Caco-2 (cell line): Measurements from ENCODE around the gene DOCK9. TPM values are rescaled to one million over a fixed set of nuclear protein-coding genes. Genes with fewer than 3 reads are reported as not detected.

Source experiments
- BruUV-seq: library from RNA; stranded (reverse); fragments of 400-500 nt; replicated peaks from 2 replicates; lab custom pipeline; 2021; lab: Mats Ljungman, UMichigan
- CTCF ChIA-PET: fragments of 300-600 bp; sonication (Branson Sonifier 250); formaldehyde crosslinking; loops from one replicate; lab custom pipeline; 2022; ENCODE audit warnings: antibody characterized with exemption; lab: Charles Lee
- POLR2A ChIA-PET: fragments of 300-600 bp; sonication (Branson Sonifier 250); formaldehyde crosslinking; loops from one replicate; lab custom pipeline; 2022; ENCODE audit warnings: antibody characterized with exemption; lab: Charles Lee
- DNase-seq, 2 experiments: peaks; one replicate each; pipeline versions ENCODE4 v3.0.0 to v3.0.0-alpha.2; 2020 to 2022
- H3K27me3 ChIP-seq: replicated peaks from 2 replicates; pipeline ENCODE4 v1.6.0; 2011; ENCODE audit warnings: low read length; ENCODE audit not compliant: control insufficient read depth, insufficient read depth
- H3K36me3 ChIP-seq: 2 replicates; pipeline ENCODE4 v1.5.1; 2011; ENCODE audit warnings: low read length; ENCODE audit not compliant: control insufficient read depth, insufficient read depth
- H3K4me1 ChIP-seq: fragments of 250-450 bp; sonication (Bioruptor Pico); 2 replicates; pipeline ENCODE4 v1.5.1; 2020; ENCODE audit warnings: mild to moderate bottlenecking
- H3K4me3 ChIP-seq: 2 replicates; pipeline ENCODE4 v1.5.1; 2011; ENCODE audit warnings: low read depth, mild to moderate bottlenecking, control low read depth, low read length
- H3K9me3 ChIP-seq: fragments of 250-450 bp; sonication (Bioruptor Pico); 2 replicates; pipeline ENCODE4 v1.5.1; 2020; ENCODE audit warnings: mild to moderate bottlenecking, moderate library complexity
- H3K27ac Mint-ChIP-seq: one replicate; pipeline ENCODE4 v1.8.0; 2022; ENCODE audit warnings: mixed read lengths; ENCODE audit not compliant: unreplicated experiment
- H3K27me3 Mint-ChIP-seq: one replicate; pipeline ENCODE4 v1.8.0; 2022; ENCODE audit warnings: mixed read lengths; ENCODE audit not compliant: insufficient read depth, unreplicated experiment
- H3K36me3 Mint-ChIP-seq: one replicate; pipeline ENCODE4 v1.8.0; 2022; ENCODE audit warnings: mild to moderate bottlenecking, mixed read lengths; ENCODE audit not compliant: insufficient read depth, unreplicated experiment
- H3K4me1 Mint-ChIP-seq: one replicate; pipeline ENCODE4 v1.8.0; 2022; ENCODE audit warnings: low read depth, mixed read lengths; ENCODE audit not compliant: unreplicated experiment
- H3K4me3 Mint-ChIP-seq: one replicate; pipeline ENCODE4 v1.8.0; 2022; ENCODE audit warnings: mild to moderate bottlenecking, moderate library complexity, mixed read lengths; ENCODE audit not compliant: unreplicated experiment
- H3K9me3 Mint-ChIP-seq: one replicate; pipeline ENCODE4 v1.8.0; 2022; ENCODE audit warnings: mixed read lengths; ENCODE audit not compliant: unreplicated experiment
- intact Hi-C: fragments of 100-400 bp; cut with micrococcal nuclease; formaldehyde crosslinking; loops from one replicate; pipeline ENCODE4 v1.10.0; 2022; ENCODE audit not compliant: unreplicated experiment
- total RNA-seq: library from RNA; stranded (reverse); gene quantifications from 2 replicates; pipeline ENCODE4 v1.2.3, GENCODE V29; 2022
- TF ChIP-seq, protein P1 (sequence below), 2 experiments: fragments of 200-600 bp in 1 of 2; IDR thresholded peaks; 1 replicate in 1 of 2; 2 replicates in 1 of 2; pipeline versions ENCODE4 v1.5.1 to v1.8.0; 2011 to 2022; ENCODE audit warnings: antibody characterized with exemption in 1 of 2, control low read depth in 1 of 2, inconsistent platforms in 1 of 2, low read depth in 1 of 2, low read length in 1 of 2, mild to moderate bottlenecking in 1 of 2, moderate library complexity in 1 of 2; ENCODE audit not compliant: insufficient read depth in 1 of 2, severe bottlenecking in 1 of 2, unreplicated experiment in 1 of 2

DOCK9 gene
- total RNA-seq, 1 experiment from 2014 or later, result 260 TPM

- Mint-ChIP-seq H3K4me1 (peaks cover 41% of the 10 kb centered on the region), H3K27ac (no peak overlapping the region), H3K27me3 (no peaks in the 10 kb centered on the region), H3K36me3 (peaks cover 60% of the 10 kb centered on the region), H3K4me3 (no peak overlapping the region), H3K9me3 (no peaks in the 10 kb centered on the region)
- intact Hi-C loops, result no loop called here
- no peaks in the 10 kb centered on the region for H3K27me3 ChIP-seq
- H3K4me1 ChIP-seq, result peaks cover 22% of the 10 kb centered on the region
- BruUV-seq, result no TSS peak
- no peaks in the 10 kb centered on the region for H3K9me3 ChIP-seq
- H3K36me3 ChIP-seq, result no peaks in the 10 kb centered on the region
- H3K4me3 ChIP-seq, result no peak overlapping the region
- TF ChIP-seq, protein P1, sequence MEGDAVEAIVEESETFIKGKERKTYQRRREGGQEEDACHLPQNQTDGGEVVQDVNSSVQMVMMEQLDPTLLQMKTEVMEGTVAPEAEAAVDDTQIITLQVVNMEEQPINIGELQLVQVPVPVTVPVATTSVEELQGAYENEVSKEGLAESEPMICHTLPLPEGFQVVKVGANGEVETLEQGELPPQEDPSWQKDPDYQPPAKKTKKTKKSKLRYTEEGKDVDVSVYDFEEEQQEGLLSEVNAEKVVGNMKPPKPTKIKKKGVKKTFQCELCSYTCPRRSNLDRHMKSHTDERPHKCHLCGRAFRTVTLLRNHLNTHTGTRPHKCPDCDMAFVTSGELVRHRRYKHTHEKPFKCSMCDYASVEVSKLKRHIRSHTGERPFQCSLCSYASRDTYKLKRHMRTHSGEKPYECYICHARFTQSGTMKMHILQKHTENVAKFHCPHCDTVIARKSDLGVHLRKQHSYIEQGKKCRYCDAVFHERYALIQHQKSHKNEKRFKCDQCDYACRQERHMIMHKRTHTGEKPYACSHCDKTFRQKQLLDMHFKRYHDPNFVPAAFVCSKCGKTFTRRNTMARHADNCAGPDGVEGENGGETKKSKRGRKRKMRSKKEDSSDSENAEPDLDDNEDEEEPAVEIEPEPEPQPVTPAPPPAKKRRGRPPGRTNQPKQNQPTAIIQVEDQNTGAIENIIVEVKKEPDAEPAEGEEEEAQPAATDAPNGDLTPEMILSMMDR (IDR thresholded peaks at IDR 0.05; ENCODE audit: insufficient read depth in 1 of 2, low read depth in 1 of 2, low read length in 1 of 2, severe bottlenecking in 1 of 2, unreplicated experiment in 1 of 2), result no peak
- DNase-seq, result no peak
- ChIA-PET CTCF (no interaction called here), POLR2A (interaction anchor here (1.0 kb wide), 1 partner anchor 9 kb away, joined by 3 read pairs; no protein-coding TSS in a partner anchor)
Measured at GRCh38 chr13:98967491-98967890, 10.4 kb downstream of the DOCK9 start.

DNA sequence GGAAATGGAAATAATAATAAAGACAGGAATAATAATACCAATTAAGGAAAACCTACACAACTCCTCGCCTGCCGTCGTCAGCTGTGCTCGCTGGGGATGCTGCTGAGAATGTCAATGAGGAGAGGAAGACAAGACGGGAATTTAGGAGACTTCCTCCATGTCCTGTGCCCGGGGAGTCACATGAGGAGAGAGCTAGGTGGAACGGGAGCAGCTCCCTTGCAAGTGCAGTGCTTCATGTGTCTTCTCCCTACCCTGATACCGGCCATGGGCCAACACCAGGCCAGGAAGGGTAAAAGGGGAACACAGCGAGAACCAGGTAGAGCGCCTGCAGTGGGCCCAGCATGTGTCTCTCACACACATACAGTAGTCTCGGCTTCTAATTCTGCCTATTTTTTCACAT lies 11.8 kb downstream of the DOCK9 start:
- H3K4me3 Mint-ChIP-seq, result no peak overlapping the region
- intact Hi-C loops, result no loop called here
- H3K9me3 Mint-ChIP-seq, result no peaks in the 10 kb centered on the region
- no peak for DNase-seq
- H3K36me3 Mint-ChIP-seq, result peaks cover 73% of the 10 kb centered on the region
- H3K4me3 ChIP-seq, result no peak overlapping the region
- TF ChIP-seq, protein P1 (IDR thresholded peaks at IDR 0.05; ENCODE audit: insufficient read depth in 1 of 2, low read depth in 1 of 2, low read length in 1 of 2, severe bottlenecking in 1 of 2, unreplicated experiment in 1 of 2), result no peak
- peak overlapping the region; percentile 73 for H3K27ac Mint-ChIP-seq
- peaks cover 23% of the 10 kb centered on the region for H3K4me1 ChIP-seq
- H3K27me3 Mint-ChIP-seq, result no peaks in the 10 kb centered on the region
- no peaks in the 10 kb centered on the region for H3K9me3 ChIP-seq
- POLR2A ChIA-PET, result interaction anchor here (0.5 kb wide), 1 partner anchor 47 kb away, joined by 3 read pairs; no protein-coding TSS in a partner anchor
- CTCF ChIA-PET, result no interaction called here
- H3K4me1 Mint-ChIP-seq, result peaks cover 36% of the 10 kb centered on the region
- no TSS peak for BruUV-seq
- no peaks in the 10 kb centered on the region for H3K36me3 ChIP-seq
- no peaks in the 10 kb centered on the region for H3K27me3 ChIP-seq

DNA sequence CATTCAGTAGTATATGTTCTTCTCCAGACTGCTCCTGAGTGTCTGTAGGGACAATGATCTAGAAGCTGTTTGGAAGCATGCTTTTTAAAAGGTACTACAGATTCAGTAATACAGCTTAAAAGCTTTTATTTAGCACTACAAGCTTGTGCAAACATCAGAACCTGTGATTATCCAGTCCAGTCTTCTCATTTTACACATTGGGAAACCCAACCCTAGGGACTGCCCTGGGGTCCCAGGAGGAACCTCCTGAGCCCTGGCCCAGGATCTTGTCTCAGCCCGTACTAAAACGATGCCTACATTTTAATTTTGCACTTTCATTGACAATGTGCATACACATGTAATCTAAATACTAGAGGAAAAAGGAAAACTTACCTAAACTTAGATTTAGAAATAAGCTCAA lies 12.5 kb downstream of the DOCK9 start:
- no peaks in the 10 kb centered on the region for H3K27me3 ChIP-seq
- no peak for DNase-seq
- CTCF ChIA-PET, result no interaction called here
- TF ChIP-seq, protein P1 (IDR thresholded peaks at IDR 0.05; ENCODE audit: insufficient read depth in 1 of 2, low read depth in 1 of 2, low read length in 1 of 2, severe bottlenecking in 1 of 2, unreplicated experiment in 1 of 2), result no peak
- no peaks in the 10 kb centered on the region for H3K9me3 Mint-ChIP-seq
- peaks cover 68% of the 10 kb centered on the region for H3K36me3 Mint-ChIP-seq
- intact Hi-C loops, result no loop called here
- no peaks in the 10 kb centered on the region for H3K36me3 ChIP-seq
- no peak overlapping the region for H3K27ac Mint-ChIP-seq
- H3K4me1 Mint-ChIP-seq, result peaks cover 36% of the 10 kb centered on the region
- no peak overlapping the region for H3K4me3 Mint-ChIP-seq
- no peaks in the 10 kb centered on the region for H3K27me3 Mint-ChIP-seq
- H3K4me3 ChIP-seq, result no peak overlapping the region
- H3K4me1 ChIP-seq, result peaks cover 23% of the 10 kb centered on the region
- BruUV-seq, result no TSS peak
- H3K9me3 ChIP-seq, result no peaks in the 10 kb centered on the region
- POLR2A ChIA-PET, result no interaction called here
